Astrocyte (in vitro differentiated cells and primary cell): ENCODE data around the gene SEMA4D. TPM values are rescaled to one million over a fixed set of nuclear protein-coding genes. Genes with fewer than 3 reads are reported as not detected.

ENCODE experiments used
- DNase-seq: peaks from one replicate; pipeline ENCODE4 v3.0.0-alpha.2; 2010; ENCODE audit warnings: low read depth
- FAIRE-seq: peaks from 2 replicates; lab custom pipeline; 2011; peaks lifted over from hg19 to GRCh38; lab: Jason Lieb, UNC
- H2AFZ ChIP-seq: 2 replicates; pipeline ENCODE4 v1.6.0; 2012; ENCODE audit warnings: low read depth, low read length, inconsistent platforms
- H3K27ac ChIP-seq: 2 replicates; pipeline ENCODE4 v1.5.1; 2011; ENCODE audit warnings: low read depth, low read length, inconsistent platforms
- H3K27me3 ChIP-seq: 2 replicates; pipeline ENCODE4 v1.6.0; 2011; ENCODE audit warnings: low read length, inconsistent platforms; ENCODE audit not compliant: insufficient read depth
- H3K36me3 ChIP-seq: 2 replicates; pipeline ENCODE4 v1.5.1; 2011; ENCODE audit warnings: low read length, inconsistent platforms; ENCODE audit not compliant: insufficient read depth
- H3K4me1 ChIP-seq: 2 replicates; pipeline ENCODE4 v1.5.1; 2011; ENCODE audit warnings: low read length, inconsistent platforms; ENCODE audit not compliant: insufficient read depth
- H3K4me2 ChIP-seq: 2 replicates; pipeline ENCODE4 v1.6.0; 2012; ENCODE audit warnings: low read length, inconsistent platforms
- H3K4me3 ChIP-seq: 2 replicates; pipeline ENCODE4 v1.5.1; 2011; ENCODE audit warnings: low read depth, mild to moderate bottlenecking, low read length, inconsistent platforms; ENCODE audit not compliant: insufficient read depth
- H3K79me2 ChIP-seq: 2 replicates; pipeline ENCODE4 v1.6.0; 2012; ENCODE audit warnings: mild to moderate bottlenecking, low read length, inconsistent platforms; ENCODE audit not compliant: insufficient read depth
- H3K9ac ChIP-seq: 2 replicates; pipeline ENCODE4 v1.6.0; 2012; ENCODE audit warnings: mild to moderate bottlenecking, low read length, inconsistent platforms
- H3K9me3 ChIP-seq: 2 replicates; pipeline ENCODE4 v1.5.1; 2012; ENCODE audit warnings: low read depth, mild to moderate bottlenecking, low read length, inconsistent platforms; ENCODE audit not compliant: insufficient read depth
- H4K20me1 ChIP-seq: 2 replicates; pipeline ENCODE4 v1.6.0; 2012; ENCODE audit warnings: low read length, inconsistent platforms; ENCODE audit not compliant: insufficient read depth
- H3K27ac Mint-ChIP-seq: one replicate; pipeline ENCODE4 v1.8.0; 2021; ENCODE audit warnings: mild to moderate bottlenecking, mixed read lengths; ENCODE audit not compliant: unreplicated experiment
- H3K27me3 Mint-ChIP-seq: one replicate; pipeline ENCODE4 v1.8.0; 2021; ENCODE audit warnings: low read depth, mixed read lengths; ENCODE audit not compliant: unreplicated experiment
- H3K36me3 Mint-ChIP-seq: one replicate; pipeline ENCODE4 v1.8.0; 2021; ENCODE audit warnings: low read depth, mixed read lengths; ENCODE audit not compliant: unreplicated experiment
- H3K4me1 Mint-ChIP-seq: one replicate; pipeline ENCODE4 v1.8.0; 2021; ENCODE audit warnings: low read depth, mixed read lengths; ENCODE audit not compliant: unreplicated experiment
- H3K4me3 Mint-ChIP-seq: one replicate; pipeline ENCODE4 v1.8.0; 2021; ENCODE audit warnings: mild to moderate bottlenecking, moderate library complexity, mixed read lengths; ENCODE audit not compliant: unreplicated experiment
- H3K9me3 Mint-ChIP-seq: one replicate; pipeline ENCODE4 v1.8.0; 2021; ENCODE audit warnings: mild to moderate bottlenecking, mixed read lengths; ENCODE audit not compliant: unreplicated experiment
- CTCF ChIP-seq: IDR thresholded peaks from 2 replicates; pipeline ENCODE4 v1.5.1; 2011; ENCODE audit warnings: low read depth, mild to moderate bottlenecking, inconsistent platforms, low read length, moderate library complexity; ENCODE audit not compliant: insufficient read depth
- EZH2 ChIP-seq: IDR thresholded peaks from 2 replicates; pipeline ENCODE4 v1.6.1; 2012; ENCODE audit warnings: mild to moderate bottlenecking, low read length, inconsistent platforms; ENCODE audit not compliant: insufficient read depth
- total RNA-seq: library from RNA; stranded (reverse); gene quantifications from 2 replicates; pipeline ENCODE4 v1.2.1, GENCODE V29; 2021

The SEMA4D gene
- total RNA-seq, 1 donor from 2014 or later, result 6.2 TPM

- Histone ChIP-seq H2AFZ (no peak overlapping the region), H4K20me1 (no peaks in the 10 kb centered on the region), H3K4me3 (no peak overlapping the region), H3K79me2 (no peaks in the 10 kb centered on the region), H3K27me3 (no peaks in the 10 kb centered on the region), H3K4me2 (no peak overlapping the region), H3K36me3 (no peaks in the 10 kb centered on the region), H3K9me3 (no peaks in the 10 kb centered on the region), H3K9ac (no peak overlapping the region), H3K27ac (no peak overlapping the region), H3K4me1 (no peaks in the 10 kb centered on the region)
- FAIRE-seq, result no peak
- DNase-seq, result no peak
- Mint-ChIP-seq H3K36me3 (no peaks in the 10 kb centered on the region), H3K4me3 (no peak overlapping the region), H3K4me1 (peaks cover 7% of the 10 kb centered on the region), H3K9me3 (no peaks in the 10 kb centered on the region), H3K27me3 (peaks cover 13% of the 10 kb centered on the region), H3K27ac (no peak overlapping the region)
- TF ChIP-seq CTCF (no peak), EZH2 (no peak)
These were observed 45.4 kb downstream of the SEMA4D start for GRCh38 chr9:89452561-89452960.

- no peak for DNase-seq
- Mint-ChIP-seq H3K4me3 (no peak overlapping the region), H3K36me3 (no peaks in the 10 kb centered on the region), H3K27ac (no peak overlapping the region), H3K4me1 (peaks cover 9% of the 10 kb centered on the region), H3K9me3 (no peaks in the 10 kb centered on the region), H3K27me3 (peaks cover 10% of the 10 kb centered on the region)
- Histone ChIP-seq H3K9ac (no peak overlapping the region), H2AFZ (no peak overlapping the region), H4K20me1 (no peaks in the 10 kb centered on the region), H3K4me2 (no peak overlapping the region), H3K36me3 (no peaks in the 10 kb centered on the region), H3K9me3 (no peaks in the 10 kb centered on the region), H3K27ac (no peak overlapping the region), H3K79me2 (no peaks in the 10 kb centered on the region), H3K4me1 (no peaks in the 10 kb centered on the region), H3K4me3 (no peak overlapping the region), H3K27me3 (no peaks in the 10 kb centered on the region)
- no peak for TF ChIP-seq EZH2
- no peak for TF ChIP-seq CTCF
- FAIRE-seq, result no peak
These were observed 47.7 kb downstream of the SEMA4D start for GRCh38 chr9:89450213-89450612.

GRCh38 chr9:89449261-89449671 lies 48.6 kb downstream of the SEMA4D start:
- Histone ChIP-seq H3K79me2 (no peaks in the 10 kb centered on the region), H3K9me3 (no peaks in the 10 kb centered on the region), H3K9ac (no peak overlapping the region), H4K20me1 (no peaks in the 10 kb centered on the region), H3K27ac (no peak overlapping the region), H3K27me3 (no peaks in the 10 kb centered on the region), H3K4me1 (no peaks in the 10 kb centered on the region), H3K4me2 (no peak overlapping the region), H2AFZ (no peak overlapping the region), H3K4me3 (no peak overlapping the region), H3K36me3 (no peaks in the 10 kb centered on the region)
- peaks cover 17% of the 10 kb centered on the region for H3K4me1 Mint-ChIP-seq
- no peak overlapping the region for H3K27ac Mint-ChIP-seq
- no peak overlapping the region for H3K4me3 Mint-ChIP-seq
- TF ChIP-seq EZH2 (no peak), CTCF (no peak)
- H3K36me3 Mint-ChIP-seq, result no peaks in the 10 kb centered on the region
- FAIRE-seq, result no peak
- H3K27me3 Mint-ChIP-seq, result peaks cover 10% of the 10 kb centered on the region
- H3K9me3 Mint-ChIP-seq, result no peaks in the 10 kb centered on the region
- DNase-seq, result no peak
